Right renal pelvis (tissue), 4 donors: ENCODE measurements around the gene PPP1CA. TPM values are rescaled to one million over a fixed set of nuclear protein-coding genes. Genes with fewer than 3 reads are reported as not detected.

Source experiments
- DNase-seq, 4 donors: peaks; one replicate each; pipeline ENCODE4 v3.0.0-alpha.2; 2013; ENCODE audit warnings: low read depth in 4 of 4, low spot score in 3 of 4, missing footprints in 1 of 4
- polyA plus RNA-seq, 4 donors: library from polyadenylated mRNA; unstranded; fragments of 120-200 nt; gene quantifications; one replicate each; pipeline ENCODE4 v1.2.1, GENCODE V29; 2013; ENCODE audit not compliant: insufficient read length in 4 of 4

The PPP1CA gene
- polyA plus RNA-seq, 4 donors, result 146 to 188 (median 155) TPM

GRCh38 chr11:67387518-67387917 lies 14.1 kb downstream of the PPP1CA start:
- no peak for DNase-seq

- DNase-seq, result no peak
Observed at GRCh38 chr11:67387069-67387468, 14.6 kb downstream of the PPP1CA start.

DNA sequence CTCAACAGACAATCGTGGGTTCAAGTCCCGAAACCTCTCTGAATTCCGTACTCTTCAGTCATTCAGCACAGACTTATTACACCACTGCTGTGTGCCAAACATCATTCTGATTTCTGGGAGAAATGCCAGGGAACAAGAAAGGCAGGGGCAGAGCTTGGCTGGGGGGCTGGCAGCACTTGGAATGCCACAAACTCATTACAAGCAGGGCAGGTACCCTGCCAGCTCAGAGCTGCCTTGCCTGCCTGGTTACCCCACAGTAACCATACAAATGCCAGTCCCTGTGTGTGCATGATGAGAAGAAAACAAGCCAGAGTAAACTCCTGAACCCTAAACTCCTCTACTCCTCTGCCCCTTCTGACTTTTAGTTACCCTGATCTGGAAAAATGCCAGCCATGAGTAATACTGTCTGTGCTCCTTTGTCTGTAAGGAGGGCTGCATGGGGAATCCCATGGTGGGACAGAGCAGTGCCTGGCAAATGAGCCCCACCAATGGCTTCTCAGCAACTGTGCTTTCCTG lies 16.7 kb downstream of the PPP1CA start:
- no peak for DNase-seq

GRCh38 chr11:67382276-67383136 lies 19.2 kb downstream of the PPP1CA start:
- no peak for DNase-seq

DNA sequence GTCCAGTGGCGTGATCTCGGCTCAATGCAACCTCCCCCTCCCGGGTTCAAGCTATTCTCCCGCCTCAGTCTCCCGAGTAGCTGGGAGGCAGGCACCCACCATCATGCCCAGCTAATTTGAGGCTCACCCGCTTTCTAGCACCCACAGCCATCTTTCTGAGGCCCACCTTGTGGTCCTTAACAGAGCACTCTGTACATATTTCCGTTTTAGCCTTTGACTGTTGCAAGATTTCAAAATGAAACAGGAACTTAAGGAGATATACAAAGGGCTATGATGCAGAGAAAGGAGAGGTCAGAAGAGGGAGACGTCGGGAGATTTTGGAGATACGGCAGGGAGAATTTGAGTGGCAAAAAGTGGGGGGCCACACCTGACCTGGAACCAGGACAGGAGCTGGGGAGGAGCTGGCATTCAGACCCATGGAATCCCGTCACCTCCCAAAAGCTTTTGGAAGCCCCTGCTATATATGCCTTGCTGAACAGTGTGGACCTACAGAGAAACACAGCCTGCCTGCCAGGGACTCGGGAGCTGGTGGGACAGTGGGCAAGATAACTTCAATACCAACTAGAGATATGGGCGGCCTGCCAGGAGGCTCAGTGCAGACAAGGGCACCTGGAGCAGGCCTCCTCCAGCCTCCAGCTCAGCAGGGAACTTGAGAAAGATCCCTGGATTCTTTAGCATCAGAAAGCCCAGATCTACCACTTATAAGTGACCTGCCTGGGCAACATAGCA lies 20.2 kb downstream of the PPP1CA start:
- no peak for DNase-seq

GRCh38 chr11:67379061-67380058 lies 22.3 kb downstream of the PPP1CA start:
- no peak for DNase-seq

DNA sequence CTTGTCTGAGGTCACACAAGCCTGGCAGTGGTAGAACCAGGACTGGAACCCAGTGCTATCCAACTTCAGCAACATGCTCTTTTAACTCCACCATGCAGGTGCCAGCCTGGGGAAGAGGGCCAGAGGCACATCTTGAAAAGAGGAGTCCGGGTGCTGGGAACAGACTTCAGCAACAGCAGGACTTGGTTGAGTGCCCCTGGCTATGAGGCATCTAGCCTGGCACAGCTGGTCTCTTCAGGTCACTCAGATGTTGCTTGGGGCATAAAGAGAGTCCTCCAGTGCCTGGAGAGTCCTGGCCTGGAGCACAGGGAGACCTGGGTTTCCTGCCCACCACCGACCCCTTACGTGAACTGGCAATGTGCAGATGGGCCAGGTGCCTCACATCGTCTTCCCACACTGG lies 23.1 kb downstream of the PPP1CA start:
- DNase-seq, result no peak

DNA sequence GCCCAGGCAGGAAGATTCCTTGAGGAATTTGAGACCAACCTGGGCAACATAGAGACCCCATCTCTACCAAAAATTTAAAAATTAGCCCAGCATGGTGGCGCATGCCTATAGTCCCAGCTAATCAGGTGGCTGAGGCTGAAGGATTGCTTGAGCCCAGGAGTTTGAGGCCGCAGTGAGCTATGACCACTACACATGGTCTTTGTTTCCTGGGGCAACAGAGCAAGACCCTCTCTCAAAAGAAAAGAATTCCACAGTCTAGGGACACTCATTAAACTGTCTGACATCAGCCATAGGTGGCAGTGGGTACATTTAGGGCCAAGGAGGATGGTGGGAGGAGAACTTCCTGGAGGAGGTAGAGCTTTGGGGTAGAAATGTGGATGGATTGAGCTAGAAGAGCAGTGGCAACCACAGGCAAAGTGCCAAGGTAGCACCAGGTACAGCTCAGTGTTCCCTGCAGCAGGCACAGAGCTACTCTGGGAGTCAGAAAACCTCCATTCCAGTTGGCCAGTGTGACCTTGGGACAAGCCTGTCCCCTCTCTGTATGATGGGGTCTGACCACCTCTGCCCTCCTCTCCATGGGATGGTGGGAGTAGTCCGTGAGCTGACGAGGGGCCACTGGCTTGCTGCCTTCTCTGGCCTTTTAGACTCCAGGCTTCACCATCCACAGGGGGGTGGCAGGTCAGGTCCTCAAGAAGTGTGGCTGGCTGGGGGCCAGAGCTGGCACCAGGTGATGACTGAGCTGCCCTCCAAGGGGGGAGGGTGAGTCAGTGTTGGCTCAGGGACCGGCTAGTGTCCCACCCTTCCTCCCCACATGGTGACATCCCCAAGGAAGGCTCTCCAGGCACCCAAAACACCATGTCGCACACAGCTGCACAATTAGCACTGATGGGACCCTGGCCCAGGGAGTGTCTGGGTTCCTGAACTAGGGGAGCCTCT lies 24.5 kb downstream of the PPP1CA start:
- no peak for DNase-seq

DNA sequence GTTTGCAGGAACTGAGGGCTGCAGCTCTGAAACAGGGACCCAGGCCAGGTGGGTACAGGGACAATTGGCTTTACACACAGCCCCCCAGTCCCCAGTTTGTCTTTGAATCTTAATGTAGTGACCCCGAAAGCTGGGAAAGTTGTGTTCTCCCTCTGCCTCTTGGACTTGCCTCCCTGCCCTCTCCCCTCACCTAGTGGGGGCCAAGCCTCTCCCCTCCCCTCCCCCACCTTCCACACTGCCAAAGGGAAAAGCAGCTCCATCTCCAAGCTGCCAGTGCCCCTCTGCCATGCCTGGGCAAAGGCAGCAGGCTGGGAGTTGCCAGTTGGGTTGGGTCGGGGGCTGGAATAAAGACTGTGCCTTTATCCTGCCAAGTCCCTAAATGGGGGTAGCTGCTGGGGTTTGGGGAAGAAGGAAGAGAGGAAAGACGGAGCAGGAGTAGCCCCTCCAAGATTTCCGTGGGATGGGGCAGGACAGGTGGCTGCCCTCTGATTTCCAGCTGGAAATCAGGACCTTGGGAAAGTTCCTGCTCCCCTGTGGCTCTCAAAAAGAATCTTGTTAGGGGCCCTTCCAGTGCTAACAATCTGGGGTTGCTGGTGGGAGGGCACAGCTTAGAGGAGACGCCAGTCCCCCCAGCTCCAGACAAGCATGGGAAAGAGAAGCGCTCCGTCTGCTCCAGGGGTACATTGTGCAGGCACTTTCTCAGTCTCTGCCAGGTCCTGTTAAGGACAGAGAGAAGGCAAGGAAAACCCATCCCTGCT lies 25.4 kb downstream of the PPP1CA start:
- no peak for DNase-seq

- DNase-seq, result no peak
Observed at GRCh38 chr11:67375320-67376055, 26.2 kb downstream of the PPP1CA start.

DNA sequence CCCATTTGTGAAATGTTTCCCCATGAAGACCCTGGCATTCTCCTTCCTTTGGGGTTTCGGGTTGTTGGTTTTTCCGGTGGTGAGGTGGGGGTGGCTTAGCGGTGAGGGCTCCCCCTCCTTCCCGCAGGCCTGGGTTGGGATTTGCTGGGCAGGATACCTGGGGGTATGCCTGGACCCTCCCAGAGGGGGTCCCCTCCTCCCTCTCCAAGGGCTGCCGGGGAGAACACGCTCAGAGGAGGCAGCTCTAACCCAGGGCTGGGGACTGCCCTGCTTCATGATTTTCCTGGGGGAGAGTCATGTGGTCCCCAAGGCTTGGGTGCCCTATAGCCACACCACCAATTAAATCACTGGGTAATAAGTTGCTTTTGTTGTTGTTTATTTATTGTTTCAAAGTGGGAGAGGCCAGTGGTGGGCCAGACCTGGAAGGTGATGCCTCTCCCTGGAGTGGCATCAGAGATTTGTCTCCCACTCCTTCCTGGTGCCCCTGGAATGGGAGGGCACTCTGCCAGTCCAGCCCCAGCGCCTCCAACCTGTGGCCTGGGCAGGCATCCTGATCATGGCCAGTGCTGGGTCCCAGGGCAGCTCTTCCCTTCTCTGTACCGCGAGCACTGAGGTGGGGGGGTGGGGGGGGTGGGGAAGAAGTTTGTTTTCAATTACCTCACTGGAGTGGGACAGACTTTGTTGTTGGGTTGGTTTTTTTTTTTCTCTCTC lies 26.9 kb downstream of the PPP1CA start:
- no peak for DNase-seq

DNA sequence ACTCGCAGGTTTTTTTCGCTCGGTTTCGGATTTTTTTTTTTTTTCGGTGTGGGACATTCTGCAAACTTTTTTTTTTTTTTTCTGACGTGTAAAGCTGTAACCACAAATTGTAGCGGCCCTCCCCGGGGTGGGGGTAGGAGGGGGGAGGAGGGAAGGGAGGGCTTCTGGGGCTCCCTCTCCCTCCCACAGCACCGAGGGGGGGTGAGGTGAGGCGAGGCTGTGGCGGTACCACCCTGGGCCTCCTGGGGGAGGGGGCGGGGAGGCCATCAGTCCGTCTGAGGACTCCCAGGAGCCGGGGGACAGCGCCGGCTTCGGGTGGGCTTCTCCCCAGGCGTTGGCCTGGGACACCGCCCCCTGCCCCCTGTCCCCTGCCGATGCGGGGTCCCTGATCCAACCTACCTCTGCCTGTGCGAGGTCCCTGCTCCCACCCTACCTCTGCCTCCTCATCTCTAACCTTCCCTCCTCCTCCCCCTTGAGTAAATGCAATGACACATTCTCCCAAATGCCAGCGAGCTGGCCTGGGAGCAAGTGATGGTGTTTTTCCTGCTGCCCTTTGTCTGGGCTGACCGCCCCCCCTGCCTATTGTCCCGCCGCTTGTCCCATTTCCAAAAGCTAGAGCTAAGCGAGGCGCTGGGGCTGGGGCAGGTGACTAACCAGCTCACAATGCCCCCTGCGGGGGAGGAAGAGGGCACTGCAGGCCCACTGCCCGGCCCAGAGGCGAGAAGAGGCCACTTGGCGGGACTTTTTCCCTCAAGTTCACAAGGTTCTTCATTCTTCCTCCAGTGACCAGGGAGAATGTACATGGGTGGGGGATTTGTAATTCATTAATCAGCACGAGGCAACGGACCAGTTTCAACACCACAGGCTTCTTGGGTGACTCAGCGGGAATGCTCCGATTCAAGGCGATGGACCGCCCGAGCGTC lies 27.7 kb downstream of the PPP1CA start:
- DNase-seq, result peak in 1 of 4 donors; percentile 65

DNA sequence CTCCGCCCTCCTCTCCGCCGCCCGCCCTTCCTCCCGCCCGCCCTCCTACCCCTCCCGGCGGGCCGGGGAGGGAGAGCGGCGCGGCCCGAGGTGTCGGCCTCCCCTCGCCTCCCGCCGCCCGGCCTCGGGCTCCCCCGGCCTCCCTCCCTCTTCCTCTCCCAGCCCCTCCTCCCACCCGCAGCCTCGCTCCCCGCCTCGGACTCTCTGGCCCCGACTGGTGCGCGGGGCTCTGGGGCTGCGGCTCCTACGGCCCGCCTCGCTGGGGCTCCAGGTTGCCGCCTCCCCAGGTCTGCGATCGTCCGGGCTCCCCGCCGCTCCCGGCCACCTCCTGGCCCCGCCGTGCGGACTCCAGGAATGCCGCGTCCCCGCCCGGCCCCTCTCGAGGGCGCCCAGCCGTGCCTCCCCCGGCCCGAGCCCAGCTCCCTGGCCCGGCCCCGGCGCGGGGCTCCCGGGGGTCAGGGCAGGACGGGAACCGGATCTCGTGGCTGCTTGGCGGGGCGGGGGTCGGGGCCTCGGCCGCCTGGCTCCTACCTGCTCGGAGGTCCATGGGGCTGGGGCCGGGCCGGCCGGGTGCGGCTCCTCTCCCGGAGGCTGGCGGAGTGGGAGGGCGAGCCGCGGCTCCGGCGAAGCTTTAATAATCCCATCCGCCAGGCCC lies 28.5 kb downstream of the PPP1CA start, which contains the start of gene CLCF1:
Gene CLCF1 (minus strand): TSS at position 606 of the 655 bp plus-strand sequence. CDS start 59 bp downstream, at position 547.
- no peak for DNase-seq

DNA sequence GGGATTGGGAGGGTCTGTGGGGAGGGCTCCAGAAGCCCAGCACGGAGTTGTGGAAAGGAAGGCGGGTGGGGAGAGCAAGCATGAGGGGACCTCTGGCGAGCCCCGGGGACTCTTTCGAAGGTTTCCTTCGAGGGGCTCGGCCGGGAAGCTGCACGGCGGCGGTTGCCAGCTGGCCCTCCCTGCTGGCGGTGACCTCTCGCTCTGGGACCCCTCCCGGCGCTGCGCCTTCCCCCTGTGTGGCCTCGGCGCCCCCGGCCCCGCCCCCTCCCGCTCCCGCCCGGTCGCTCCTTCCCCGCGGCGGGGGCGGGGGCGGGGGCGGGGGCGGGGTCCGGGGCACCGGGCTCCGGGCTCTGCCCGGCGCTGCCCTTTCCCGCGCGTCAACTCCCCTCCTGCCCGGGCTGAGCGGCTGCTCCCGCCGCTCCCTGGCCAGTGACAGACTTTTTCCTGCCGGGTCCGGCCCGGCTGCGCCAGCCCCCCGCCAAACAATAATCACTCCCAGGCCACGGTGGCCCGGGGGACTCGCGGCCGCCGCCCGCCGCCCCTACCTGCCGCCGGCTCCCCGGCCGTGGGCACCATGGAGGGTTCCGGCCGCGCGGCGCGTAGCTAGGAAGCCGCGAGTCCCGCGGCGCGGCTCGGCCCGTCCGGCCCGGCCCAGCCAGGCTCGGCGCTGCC lies 29.2 kb downstream of the PPP1CA start:
- DNase-seq, result no peak

GRCh38 chr11:67371911-67372320 lies 29.7 kb downstream of the PPP1CA start:
- DNase-seq, result no peak
